GM12874 (cell line): ENCODE results near the gene DCST2.

Source experiments
- TF ChIP-seq, protein P1 (sequence below): IDR thresholded peaks from 2 replicates; pipeline ENCODE4 v1.5.1; 2011; ENCODE audit warnings: low read depth, mild to moderate bottlenecking, control low read depth, low read length, moderate library complexity; ENCODE audit not compliant: insufficient read depth

Gene DCST2

DNA sequence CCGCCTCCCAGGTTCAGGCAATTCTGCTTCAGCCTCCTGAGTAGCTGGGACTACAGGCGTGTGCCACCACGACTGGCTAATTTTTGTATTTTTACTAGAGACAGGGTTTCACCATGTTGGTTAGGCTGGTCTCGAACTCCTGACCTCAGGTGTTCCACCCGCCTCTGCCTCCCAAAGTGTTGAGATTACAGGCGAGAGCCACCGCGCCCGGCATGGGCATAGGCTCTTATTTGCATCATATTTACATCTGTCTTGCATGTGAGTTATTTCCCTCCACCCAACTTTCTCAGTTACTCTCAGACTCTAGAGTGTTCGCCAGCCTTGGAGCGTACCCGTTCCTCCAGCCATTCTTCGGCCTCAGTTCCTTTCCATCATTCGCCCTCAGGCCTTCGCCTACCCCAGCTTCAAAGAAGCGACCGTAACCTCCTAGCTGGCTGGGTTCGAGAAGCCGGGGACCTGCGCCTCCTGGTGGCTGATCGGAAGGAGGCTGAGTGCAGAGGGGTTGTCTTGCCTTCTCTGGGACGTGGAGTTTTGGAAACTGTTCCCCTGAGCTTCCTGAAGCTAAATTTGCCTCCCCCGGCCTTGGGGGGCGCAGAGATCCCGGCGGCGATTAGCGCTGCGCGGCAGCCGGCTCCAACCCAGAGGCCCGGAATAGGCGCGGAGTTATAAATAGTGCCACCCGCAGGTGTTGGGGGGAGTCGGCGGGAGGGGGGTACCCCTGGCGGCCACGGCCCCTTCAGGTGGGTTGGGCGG lies 34.6 kb downstream of the DCST2 start:
- TF ChIP-seq, protein P1, sequence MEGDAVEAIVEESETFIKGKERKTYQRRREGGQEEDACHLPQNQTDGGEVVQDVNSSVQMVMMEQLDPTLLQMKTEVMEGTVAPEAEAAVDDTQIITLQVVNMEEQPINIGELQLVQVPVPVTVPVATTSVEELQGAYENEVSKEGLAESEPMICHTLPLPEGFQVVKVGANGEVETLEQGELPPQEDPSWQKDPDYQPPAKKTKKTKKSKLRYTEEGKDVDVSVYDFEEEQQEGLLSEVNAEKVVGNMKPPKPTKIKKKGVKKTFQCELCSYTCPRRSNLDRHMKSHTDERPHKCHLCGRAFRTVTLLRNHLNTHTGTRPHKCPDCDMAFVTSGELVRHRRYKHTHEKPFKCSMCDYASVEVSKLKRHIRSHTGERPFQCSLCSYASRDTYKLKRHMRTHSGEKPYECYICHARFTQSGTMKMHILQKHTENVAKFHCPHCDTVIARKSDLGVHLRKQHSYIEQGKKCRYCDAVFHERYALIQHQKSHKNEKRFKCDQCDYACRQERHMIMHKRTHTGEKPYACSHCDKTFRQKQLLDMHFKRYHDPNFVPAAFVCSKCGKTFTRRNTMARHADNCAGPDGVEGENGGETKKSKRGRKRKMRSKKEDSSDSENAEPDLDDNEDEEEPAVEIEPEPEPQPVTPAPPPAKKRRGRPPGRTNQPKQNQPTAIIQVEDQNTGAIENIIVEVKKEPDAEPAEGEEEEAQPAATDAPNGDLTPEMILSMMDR, result peak; percentile 96

DNA sequence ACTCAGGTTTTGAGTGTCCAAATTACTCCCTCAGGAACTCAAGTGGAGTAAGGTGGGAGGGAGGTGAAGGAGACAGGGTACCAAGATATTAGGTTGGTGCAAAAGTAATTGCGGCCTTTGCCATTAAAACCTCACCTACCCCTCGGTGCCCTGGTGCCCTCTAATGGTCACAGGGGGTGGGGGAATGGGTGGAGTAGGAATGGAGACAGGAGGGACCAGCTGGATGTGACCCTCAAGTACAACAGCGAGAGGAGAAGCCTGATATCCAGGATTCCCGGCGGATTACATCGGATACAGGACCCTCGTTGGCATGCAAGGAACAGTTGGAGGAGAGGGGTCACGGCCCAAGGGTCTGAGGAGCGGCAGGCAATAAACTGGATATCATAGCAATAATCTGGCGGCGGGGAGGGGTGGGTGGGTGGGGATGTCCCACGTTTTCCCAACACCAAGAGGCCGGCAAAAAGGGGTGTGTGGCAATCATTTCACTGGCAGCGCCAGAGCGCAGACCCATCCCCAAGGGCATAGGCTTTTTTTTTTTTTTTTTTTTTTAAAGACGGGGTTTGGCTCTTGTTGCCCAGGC lies 35.3 kb downstream of the DCST2 start:
- TF ChIP-seq, protein P1, result 0 out of 2 replicates have a peak, but pooled peaks have one; percentile 24

- TF ChIP-seq, protein P1, result no peak
Observed at GRCh38 chr1:154996966-154997701, 36.4 kb downstream of the DCST2 start.

GRCh38 chr1:154994591-154994990 lies 39.0 kb downstream of the DCST2 start:
- TF ChIP-seq, protein P1, result no peak

DNA sequence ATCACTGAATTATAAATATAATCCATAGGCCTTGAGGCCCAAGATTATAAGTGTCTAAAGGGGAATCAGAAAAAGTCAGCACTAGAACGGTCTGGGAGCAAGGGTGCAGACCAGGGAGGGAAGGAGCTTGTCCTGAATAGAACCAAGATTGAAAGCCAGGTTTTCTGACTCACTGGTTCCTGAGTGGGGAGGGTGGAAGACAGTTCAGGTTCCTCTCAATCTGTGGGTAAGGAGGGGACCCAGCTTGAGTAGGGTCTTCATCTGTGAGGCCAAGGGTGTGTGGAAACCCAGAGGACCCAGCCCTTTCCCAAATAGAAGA lies 39.4 kb downstream of the DCST2 start:
- TF ChIP-seq, protein P1, result no peak

DNA sequence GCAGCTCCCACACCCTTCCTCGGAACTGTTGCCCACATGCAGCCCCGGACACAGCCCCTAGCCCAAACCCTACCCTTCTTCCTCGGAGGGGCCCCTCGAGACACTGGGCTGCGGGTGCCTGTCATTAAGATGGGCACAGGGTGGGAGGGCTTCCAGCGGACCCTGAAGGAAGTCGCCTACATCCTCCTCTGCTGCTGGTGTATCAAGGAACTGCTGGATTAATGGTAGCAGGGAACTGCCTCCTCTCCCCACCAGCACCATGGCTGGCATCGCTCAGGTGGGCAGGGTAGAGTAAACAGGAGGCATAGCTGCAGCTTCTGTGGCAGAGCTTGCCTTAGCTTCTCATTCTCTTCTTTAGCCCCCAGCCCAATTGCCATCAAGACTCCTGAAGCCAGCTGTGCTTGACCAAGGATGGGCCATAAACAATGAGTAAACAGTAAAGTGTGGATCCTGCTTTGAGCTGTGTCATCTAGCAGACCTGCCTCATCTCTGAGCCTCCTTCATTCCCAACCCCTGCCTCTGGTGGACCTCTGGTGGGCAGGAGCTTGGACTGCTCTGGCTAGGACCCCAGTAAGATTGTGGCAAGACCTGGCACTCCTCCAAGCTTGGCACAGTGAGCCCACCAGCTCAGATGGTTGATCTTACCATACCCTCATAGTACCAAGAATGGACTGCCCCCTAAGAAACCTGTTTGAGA lies 39.9 kb downstream of the DCST2 start, which contains the start of gene LENEP:
LENEP (plus strand) TSS at position 15 of the 697 bp plus-strand sequence; CDS start at position 37, 22 bp downstream.
- TF ChIP-seq, protein P1, result no peak
